ENCODE data around the gene INPP5A.
"Not testable (repeated sequence)": the region's sequence is repeated elsewhere in the genome, so short reads cannot be mapped to it uniquely, and the experiment has no call there.

Gene INPP5A

DNA sequence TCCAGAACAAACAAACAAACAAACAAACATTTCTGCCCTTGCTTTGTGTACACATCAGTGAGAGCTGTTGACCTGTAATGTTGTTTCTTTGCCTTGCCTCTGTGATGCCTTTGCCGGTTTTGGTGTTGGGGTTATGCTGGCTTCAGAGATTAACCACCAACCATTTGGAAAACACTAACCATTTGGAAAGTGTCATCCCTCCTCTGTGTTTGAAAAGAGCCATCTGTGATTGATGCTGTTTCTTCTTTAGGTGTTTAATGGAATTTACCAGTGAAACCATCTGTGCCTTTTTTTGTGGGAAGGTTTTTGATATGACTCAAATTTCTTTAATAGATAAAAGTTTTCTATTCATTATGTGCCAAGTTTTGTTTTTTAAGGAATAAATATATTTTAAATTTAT is 46.5 kb downstream of the INPP5A start:
- DNase-seq, result peak in 1 of 2 experiments; percentile 0

DNA sequence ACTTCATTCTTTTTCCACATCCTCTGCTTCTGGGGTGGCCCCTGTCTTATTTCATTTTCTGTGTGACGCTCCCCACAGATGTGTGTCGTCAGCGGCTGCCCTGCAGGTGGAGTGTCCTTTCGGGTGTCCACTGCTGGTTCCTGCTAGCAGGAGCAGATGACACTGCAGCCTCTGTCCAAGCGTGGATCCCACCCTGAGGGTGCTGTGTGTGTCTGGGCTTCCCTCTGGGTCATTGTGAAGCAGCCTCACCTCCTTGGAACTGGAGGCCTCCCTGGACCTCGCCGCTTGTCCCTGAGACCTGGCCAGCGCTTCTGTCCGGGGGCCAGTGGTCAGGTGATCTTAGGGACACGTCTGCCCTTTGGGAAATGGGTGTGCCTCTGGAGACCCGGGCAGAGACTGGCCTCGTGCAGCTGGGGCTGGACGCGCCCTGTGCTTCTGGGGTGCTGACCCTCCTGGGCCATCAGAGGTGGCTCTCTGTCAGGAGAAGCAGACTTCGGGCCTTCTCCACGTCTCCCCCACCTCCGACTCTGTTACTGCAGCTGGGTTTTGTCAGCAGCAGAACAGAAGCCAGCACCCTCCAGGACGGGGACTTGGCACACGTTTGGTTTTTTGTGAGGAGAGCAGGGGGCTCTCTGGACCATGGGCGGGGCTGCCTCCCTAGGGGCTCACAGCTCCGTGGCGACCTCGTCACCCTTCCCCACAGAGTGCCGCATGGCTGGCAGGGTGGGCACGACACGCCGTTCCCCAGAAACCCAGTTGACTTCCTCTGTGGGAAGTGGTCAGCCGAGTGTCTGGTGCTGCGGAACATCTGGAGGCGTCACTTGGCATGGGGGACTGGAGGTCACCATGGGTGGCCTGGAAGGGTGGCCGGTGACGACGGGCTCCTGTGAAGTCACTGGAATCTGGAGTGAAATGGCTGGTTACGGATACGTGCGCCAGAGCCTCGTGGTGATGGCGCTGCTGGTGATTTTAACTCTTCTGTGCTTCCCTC is 48.4 kb downstream of the INPP5A start:
- DNase-seq, result no peak

DNA sequence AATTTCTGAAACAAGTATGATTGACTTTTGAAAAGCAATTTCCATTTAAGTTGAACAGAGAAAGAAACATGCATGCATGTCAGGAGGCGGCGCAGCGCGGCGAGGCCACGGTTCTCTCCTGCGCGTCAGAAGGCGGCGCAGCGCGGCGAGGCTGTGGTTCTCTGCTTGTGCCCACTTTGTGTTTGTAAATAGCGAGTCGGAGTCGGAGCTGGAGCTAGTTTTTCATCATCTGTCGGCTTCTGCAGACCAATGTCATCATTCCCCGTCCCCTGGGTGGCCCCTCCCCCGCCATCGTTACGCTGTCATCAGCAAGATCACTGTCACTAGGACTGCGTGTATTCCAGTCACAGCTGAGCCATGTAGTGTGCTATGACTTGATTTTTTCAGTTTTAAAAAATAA is 49.2 kb downstream of the INPP5A start:
- no peak for DNase-seq

DNA sequence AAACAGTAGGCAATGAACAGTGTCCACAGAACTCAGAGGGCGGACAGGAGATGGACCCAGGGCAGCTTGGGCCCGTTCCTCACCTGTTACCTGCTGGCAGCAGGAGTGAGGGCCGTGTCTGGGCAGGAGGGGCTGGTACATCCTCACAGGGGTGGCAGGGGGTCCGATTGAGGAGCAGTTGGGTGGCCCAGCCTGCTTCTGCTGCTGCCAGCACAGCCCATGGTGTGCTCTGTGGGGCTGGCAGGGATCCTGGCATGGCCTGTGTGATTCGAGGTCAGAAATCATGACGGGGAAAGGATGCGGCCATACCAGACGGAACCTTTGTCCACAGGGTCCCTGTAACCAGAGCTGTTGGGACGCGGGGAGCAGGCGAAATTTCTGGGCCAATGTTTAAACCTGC is 49.6 kb downstream of the INPP5A start:
- no peak for DNase-seq

- no peak for DNase-seq
Observed at GRCh38 chr10:132588301-132589013, 50.9 kb downstream of the INPP5A start.

GRCh38 chr10:132589015-132589414 is 51.4 kb downstream of the INPP5A start:
- no peak for DNase-seq

DNA sequence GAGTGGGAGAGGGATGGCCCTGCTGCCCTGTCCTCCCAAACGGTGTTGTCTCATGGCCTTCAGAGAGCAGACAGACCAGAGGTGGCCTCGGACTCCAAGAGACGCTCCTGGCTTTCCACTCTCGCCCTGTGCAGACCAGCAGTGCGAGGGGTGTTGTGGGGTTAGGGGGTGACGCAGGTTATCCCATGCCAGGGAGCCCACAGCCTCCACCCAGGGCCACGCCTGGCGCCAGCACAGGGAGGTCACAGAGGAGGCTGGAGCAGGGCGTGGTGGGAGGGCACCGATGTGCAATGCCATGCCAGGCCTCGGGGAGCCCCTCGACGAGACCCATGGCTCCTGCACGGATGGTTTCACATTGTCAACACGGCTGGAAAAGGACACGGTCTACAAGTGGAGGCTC is 52.1 kb downstream of the INPP5A start:
- DNase-seq, result no peak

DNA sequence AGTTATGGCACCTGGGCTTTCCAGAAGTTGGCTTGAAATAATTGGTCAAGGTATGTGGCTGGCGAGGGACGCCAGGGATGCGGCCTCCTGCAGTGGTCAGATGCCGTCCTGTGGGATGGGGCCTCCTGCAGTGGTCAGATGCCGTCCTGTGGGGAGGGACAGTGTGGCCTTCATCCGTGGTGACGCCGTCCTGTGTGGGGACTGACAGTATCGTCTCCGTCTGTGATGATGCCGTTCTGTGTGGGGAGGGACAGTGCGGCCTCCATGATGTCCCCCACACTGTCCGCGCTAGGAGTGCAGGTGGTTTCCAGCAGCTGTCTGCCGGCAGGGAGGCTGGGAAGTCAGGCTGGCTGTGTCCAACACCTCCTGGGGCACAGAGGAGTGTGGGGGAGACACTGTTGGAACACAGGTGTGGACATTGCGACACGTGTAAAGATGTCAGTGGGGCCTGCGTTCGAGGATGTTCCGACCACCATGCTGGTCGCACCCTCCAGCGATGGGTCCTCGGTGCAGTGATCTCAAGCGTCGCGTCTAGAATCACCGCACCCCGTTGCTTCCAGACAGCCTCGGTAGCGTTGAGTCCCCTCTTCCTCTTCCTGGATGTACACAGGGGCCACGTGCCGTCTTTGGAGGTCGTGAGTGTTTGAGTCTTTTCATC is 52.6 kb downstream of the INPP5A start:
- DNase-seq, result no peak

DNA sequence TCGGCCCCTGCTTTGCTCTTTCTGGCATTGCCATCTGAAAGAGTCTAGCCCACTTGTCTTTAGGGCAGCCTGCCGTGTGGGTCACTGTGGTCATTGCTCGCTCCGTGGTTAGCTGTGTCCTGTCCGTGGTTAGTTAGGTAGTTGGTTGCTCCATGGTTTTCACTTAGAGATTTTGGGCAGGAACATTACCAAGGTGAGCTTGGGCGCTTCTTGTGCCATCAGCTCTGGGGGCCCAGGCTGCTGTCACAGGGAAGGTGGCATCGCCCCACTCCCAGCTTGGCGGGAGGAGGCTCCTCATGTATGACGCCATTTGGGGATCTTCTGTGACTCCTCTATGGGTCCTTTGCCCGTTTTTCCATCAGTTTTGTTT is 53.1 kb downstream of the INPP5A start:
- no peak for DNase-seq

- no peak for DNase-seq
Observed at GRCh38 chr10:132591166-132591971, 53.8 kb downstream of the INPP5A start.

DNA sequence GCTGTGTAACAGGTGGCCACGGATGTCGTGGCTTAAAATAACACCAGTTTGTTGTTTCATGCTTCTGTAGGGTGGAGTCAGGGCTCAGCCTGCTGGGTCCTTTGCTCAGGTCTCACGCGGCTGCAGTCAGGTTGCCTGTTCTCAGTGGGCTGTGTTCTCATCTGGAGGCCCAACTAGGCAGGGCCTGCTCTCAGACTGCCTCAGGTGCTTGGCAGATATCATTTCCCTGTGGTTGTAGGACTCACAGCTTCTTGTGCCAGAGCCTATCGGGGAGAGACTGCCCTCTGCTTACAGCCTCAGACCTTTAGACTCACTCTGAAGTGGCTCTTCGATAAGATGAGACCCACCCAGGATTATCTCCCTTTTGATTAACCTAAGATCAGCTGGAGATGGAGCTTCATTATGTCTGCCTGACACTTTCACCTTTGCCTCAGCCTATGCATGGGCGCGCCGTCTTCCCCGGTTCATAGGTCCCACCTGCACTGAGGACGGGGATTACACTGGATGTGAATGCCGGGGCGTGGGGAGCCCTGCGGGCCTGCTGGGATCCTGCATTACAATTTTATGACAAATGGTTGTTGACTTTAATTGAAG is 55.3 kb downstream of the INPP5A start:
- no peak for DNase-seq

- no peak for DNase-seq
Observed at GRCh38 chr10:132593389-132593788, 55.8 kb downstream of the INPP5A start.

GRCh38 chr10:132593900-132594876 is 56.6 kb downstream of the INPP5A start:
- no peak for DNase-seq

- DNase-seq, result no peak
Observed at GRCh38 chr10:132595021-132595420, 57.4 kb downstream of the INPP5A start.

- no peak for DNase-seq
Observed at GRCh38 chr10:132595854-132596253, 58.3 kb downstream of the INPP5A start.

- DNase-seq, result no peak
Observed at GRCh38 chr10:132596742-132597279, 59.2 kb downstream of the INPP5A start.

GRCh38 chr10:132597654-132598053 is 60.1 kb downstream of the INPP5A start:
- DNase-seq, result no peak

- not testable (repeated sequence) for DNase-seq
Observed at GRCh38 chr10:132599023-132599618, 61.5 kb downstream of the INPP5A start.

- no peak for DNase-seq
Observed at GRCh38 chr10:132599732-132600131, 62.1 kb downstream of the INPP5A start.

DNA sequence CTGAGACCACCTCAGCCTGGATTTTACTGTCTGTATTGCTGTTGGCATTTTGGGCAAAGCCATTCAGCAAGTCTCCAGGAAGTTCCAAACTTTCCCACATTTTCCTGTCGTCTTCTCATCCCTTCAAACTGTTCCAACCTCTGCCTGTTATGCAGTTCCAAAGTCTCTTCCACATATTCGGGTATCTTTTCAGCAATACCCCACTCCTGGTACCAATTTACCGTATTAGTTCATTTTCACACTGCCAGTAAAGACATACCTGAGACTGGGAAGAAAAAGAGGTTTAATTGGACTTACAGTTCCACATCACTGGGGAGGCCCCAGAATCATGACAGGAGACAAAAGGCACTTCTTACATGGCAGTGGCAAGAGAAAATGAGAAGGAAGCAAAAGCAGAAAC is 62.8 kb downstream of the INPP5A start:
- no peak for DNase-seq
